ENCODE data around the gene IER3. TPM values are rescaled to one million over a fixed set of nuclear protein-coding genes. Genes with fewer than 3 reads are reported as not detected.

Gene IER3
- total RNA-seq, 1 experiment from 2014 or later: 82.4 TPM

GRCh38 chr6:30721198-30722024 lies 22.9 kb downstream of the IER3 start (continued):
- TF ChIP-seq, protein P1, sequence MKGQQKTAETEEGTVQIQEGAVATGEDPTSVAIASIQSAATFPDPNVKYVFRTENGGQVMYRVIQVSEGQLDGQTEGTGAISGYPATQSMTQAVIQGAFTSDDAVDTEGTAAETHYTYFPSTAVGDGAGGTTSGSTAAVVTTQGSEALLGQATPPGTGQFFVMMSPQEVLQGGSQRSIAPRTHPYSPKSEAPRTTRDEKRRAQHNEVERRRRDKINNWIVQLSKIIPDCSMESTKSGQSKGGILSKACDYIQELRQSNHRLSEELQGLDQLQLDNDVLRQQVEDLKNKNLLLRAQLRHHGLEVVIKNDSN (CRISPR knock-in tag; IDR thresholded peaks at IDR 0.05): peak; percentile 95
- TF ChIP-seq, protein P2, sequence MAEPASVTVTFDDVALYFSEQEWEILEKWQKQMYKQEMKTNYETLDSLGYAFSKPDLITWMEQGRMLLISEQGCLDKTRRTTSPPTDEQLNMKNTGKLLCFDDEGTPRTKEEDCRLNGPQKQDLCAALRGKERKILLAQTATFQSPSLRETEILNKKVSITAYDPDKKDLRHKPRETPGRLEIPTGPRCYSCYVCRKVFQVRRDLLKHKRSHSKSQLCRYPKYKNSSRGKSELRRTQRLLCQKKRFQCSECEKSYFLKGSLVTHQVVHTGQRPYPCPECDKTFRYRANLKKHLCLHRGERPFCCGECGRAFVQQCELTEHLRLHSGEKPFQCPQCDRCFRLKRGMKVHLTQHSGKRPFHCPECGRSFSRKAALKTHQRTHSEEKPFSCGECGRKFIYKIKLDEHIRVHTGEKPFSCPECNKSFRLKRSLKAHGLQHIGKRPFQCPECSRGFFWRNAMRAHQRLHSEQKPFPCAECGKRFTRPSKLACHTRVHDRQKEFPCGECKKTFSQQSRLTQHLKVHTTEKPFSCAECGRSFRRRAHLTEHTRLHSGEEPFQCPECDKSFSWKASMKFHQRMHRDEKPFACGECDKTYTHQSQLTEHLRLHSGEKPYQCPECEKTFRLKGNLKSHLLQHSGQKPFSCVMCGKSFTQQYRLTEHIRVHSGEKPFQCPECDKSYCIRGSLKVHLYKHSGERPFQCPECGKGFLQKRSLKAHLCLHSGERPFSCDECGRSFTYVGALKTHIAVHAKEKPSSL (CRISPR knock-in tag; conservative IDR thresholded peaks at IDR 0.05): no peak; the same call in 1 of the 2 replicates
- TF ChIP-seq CTCF (IDR thresholded peaks at IDR 0.05) (peak; percentile 19; the same call in 1 of the 2 replicates), KAT7 (CRISPR knock-in tag; IDR thresholded peaks at IDR 0.05; ENCODE audit: borderline replicate concordance) (peak; percentile 80; the same call in 1 of the 2 replicates), ZNF263 (CRISPR knock-in tag; IDR thresholded peaks at IDR 0.05; ENCODE audit: low read depth) (peak; percentile 39; the same call in 1 of the 2 replicates), ERG (CRISPR knock-in tag; IDR thresholded peaks at IDR 0.05) (peak; percentile 95), OVOL2 (CRISPR knock-in tag; IDR thresholded peaks at IDR 0.05; ENCODE audit: borderline replicate concordance) (no peak), FOXP4 (CRISPR knock-in tag; IDR thresholded peaks at IDR 0.05) (no peak), HMGA2 (CRISPR knock-in tag; IDR thresholded peaks at IDR 0.05) (0 out of 2 replicates have a peak, but pooled peaks have one; percentile 44), USF2 (CRISPR knock-in tag; IDR thresholded peaks at IDR 0.05) (peak; percentile 96), GTF2I (CRISPR knock-in tag; conservative IDR thresholded peaks at IDR 0.05) (no peak), FOXK1 (CRISPR knock-in tag; IDR thresholded peaks at IDR 0.05) (peak; percentile 37; the same call in 1 of the 2 replicates), ZNF121 (CRISPR knock-in tag; IDR thresholded peaks at IDR 0.05) (no peak), JUN (CRISPR knock-in tag; IDR thresholded peaks at IDR 0.05) (peak; percentile 79; the same call in 1 of the 2 replicates), ZNF423 (CRISPR knock-in tag; IDR thresholded peaks at IDR 0.05) (no peak), SMAD3 (CRISPR knock-in tag; IDR thresholded peaks at IDR 0.05; ENCODE audit: borderline replicate concordance) (no peak)
- TF ChIP-seq, protein P3, sequence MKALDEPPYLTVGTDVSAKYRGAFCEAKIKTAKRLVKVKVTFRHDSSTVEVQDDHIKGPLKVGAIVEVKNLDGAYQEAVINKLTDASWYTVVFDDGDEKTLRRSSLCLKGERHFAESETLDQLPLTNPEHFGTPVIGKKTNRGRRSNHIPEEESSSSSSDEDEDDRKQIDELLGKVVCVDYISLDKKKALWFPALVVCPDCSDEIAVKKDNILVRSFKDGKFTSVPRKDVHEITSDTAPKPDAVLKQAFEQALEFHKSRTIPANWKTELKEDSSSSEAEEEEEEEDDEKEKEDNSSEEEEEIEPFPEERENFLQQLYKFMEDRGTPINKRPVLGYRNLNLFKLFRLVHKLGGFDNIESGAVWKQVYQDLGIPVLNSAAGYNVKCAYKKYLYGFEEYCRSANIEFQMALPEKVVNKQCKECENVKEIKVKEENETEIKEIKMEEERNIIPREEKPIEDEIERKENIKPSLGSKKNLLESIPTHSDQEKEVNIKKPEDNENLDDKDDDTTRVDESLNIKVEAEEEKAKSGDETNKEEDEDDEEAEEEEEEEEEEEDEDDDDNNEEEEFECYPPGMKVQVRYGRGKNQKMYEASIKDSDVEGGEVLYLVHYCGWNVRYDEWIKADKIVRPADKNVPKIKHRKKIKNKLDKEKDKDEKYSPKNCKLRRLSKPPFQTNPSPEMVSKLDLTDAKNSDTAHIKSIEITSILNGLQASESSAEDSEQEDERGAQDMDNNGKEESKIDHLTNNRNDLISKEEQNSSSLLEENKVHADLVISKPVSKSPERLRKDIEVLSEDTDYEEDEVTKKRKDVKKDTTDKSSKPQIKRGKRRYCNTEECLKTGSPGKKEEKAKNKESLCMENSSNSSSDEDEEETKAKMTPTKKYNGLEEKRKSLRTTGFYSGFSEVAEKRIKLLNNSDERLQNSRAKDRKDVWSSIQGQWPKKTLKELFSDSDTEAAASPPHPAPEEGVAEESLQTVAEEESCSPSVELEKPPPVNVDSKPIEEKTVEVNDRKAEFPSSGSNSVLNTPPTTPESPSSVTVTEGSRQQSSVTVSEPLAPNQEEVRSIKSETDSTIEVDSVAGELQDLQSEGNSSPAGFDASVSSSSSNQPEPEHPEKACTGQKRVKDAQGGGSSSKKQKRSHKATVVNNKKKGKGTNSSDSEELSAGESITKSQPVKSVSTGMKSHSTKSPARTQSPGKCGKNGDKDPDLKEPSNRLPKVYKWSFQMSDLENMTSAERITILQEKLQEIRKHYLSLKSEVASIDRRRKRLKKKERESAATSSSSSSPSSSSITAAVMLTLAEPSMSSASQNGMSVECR (CRISPR knock-in tag; IDR thresholded peaks at IDR 0.05; ENCODE audit: borderline replicate concordance): peak; percentile 76
- TF ChIP-seq, protein P4, sequence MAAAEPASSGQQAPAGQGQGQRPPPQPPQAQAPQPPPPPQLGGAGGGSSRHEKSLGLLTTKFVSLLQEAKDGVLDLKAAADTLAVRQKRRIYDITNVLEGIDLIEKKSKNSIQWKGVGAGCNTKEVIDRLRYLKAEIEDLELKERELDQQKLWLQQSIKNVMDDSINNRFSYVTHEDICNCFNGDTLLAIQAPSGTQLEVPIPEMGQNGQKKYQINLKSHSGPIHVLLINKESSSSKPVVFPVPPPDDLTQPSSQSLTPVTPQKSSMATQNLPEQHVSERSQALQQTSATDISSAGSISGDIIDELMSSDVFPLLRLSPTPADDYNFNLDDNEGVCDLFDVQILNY (CRISPR knock-in tag; IDR thresholded peaks at IDR 0.05): peak; percentile 54; the same call in 1 of the 2 replicates
- TF ChIP-seq, protein P5, sequence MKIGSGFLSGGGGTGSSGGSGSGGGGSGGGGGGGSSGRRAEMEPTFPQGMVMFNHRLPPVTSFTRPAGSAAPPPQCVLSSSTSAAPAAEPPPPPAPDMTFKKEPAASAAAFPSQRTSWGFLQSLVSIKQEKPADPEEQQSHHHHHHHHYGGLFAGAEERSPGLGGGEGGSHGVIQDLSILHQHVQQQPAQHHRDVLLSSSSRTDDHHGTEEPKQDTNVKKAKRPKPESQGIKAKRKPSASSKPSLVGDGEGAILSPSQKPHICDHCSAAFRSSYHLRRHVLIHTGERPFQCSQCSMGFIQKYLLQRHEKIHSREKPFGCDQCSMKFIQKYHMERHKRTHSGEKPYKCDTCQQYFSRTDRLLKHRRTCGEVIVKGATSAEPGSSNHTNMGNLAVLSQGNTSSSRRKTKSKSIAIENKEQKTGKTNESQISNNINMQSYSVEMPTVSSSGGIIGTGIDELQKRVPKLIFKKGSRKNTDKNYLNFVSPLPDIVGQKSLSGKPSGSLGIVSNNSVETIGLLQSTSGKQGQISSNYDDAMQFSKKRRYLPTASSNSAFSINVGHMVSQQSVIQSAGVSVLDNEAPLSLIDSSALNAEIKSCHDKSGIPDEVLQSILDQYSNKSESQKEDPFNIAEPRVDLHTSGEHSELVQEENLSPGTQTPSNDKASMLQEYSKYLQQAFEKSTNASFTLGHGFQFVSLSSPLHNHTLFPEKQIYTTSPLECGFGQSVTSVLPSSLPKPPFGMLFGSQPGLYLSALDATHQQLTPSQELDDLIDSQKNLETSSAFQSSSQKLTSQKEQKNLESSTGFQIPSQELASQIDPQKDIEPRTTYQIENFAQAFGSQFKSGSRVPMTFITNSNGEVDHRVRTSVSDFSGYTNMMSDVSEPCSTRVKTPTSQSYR (CRISPR knock-in tag; IDR thresholded peaks at IDR 0.05): no peak

Data from WTC11 (cell line).